HG03039 (cell line): ENCODE measurements around the gene ZNF594.
"Not testable (repeated sequence)": the region's sequence is repeated elsewhere in the genome, so short reads cannot be mapped to it uniquely, and the experiment has no call there.

Source experiments
- ATAC-seq: cut with Tn5 transposase; IDR thresholded peaks from one replicate; pipeline ENCODE4 v1.9.1; 2021; ENCODE audit warnings: mild to moderate bottlenecking, moderate library complexity; ENCODE audit not compliant: unreplicated experiment

The ZNF594 gene

DNA sequence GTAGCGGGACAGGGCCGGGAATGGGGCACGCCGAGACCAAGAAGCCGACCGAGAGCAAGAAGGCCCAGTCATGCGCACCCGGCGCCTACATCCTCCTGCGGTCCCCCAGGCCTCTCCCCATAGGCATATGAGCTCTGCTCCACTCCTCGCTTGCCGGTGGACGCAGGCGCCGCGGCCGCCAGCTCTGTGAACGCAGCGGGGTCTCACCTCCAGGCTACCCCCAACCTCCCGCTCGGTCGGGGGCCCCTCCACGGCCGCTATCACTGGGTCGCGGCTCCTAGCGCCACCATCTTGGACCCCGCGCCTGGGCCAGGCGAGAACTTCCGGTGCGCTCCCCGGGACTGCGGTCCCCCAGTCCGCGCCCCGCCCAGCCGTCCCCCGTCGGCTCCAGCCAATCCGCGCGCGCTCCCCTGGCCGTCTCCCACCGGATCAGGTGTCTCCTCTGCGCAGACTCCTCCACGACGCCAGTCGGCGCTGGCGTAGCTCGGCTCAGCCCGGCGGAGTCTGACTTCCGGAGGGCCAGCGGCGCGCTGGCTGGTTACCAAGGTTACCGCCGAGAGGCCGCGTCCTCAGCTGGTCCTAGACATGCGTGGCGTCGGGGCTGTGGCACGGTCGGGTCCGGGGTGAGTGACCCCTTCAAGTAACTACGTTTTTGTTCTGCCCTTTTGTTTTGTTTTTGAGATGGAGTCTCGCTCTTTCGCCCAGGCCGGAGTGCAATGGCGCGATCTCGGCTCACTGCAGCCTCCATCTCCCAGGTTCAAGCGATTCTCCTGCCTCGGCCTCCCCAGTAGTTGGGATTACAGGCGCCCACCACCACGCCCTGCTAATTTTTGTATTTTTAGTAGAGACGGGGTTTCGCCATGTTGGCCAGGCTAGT, at the start of gene ZNF594:
Gene ZNF594, minus strand, starts transcription at position 328 of the 877 bp plus-strand sequence. CDS start 7,612 bp downstream, outside the sequence.
- ATAC-seq: peak; percentile 96

DNA sequence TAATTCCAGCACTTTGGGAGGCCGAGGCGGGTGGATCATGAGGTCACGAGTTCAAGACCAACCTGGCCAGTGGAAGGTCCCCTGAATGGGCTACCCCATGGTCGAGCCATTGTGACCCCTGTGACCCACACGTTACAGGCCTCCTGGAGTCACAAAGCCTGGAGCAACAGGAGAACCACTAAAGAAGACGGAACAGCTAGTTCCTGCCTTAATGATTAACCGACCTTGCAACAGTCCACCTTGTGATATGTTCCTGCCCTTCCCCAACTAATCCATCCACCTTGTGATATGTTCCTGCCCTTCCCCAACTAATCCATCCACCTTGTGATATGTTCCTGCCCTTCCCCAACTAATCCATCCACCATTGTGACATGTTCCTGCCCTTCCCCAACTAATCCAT, 48.1 kb upstream of the ZNF594 start:
- ATAC-seq: not testable (repeated sequence)

DNA sequence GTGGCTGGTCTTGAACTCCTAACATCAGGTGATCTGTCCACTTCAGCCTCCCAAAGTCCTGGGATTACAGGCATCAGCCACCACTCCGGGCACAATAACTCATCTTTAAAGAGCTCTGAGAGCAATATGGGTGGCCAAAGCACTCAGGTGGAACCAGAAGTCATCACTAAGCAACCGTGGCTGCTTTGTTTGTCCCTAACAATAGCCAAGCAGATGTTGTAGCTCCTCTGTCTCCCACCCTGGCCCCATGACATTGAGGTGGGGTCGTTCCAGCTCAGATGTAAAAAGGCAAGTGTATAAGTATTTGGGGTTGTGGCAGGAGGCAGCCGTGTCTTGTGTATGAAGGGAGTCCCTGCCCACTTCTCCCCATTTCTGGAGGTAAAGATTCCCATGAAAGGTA, 46.7 kb upstream of the ZNF594 start:
- no peak for ATAC-seq

DNA sequence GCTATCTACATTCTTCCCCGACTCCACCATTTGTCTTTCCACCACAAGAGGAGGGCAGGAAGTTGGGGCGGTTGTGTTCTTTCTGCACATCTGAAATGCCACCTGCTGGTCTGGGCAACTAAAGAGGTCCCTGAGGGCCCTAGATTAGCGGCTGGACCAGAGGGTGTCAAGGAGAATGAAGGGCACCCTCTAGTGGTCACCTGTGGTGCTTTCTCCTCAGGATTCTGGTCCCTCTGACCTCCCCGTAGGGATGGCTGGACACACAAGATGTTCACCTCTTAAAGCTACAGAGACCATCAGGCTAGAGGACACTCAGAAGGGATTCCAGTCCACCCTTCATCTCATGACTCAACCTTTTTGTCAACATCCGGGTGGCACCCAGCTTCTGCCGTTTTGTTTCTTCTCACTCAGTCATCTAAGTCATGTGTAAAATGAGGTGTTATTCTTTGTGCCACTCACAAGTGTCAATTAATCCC, 45.9 kb upstream of the ZNF594 start:
- no peak for ATAC-seq

DNA sequence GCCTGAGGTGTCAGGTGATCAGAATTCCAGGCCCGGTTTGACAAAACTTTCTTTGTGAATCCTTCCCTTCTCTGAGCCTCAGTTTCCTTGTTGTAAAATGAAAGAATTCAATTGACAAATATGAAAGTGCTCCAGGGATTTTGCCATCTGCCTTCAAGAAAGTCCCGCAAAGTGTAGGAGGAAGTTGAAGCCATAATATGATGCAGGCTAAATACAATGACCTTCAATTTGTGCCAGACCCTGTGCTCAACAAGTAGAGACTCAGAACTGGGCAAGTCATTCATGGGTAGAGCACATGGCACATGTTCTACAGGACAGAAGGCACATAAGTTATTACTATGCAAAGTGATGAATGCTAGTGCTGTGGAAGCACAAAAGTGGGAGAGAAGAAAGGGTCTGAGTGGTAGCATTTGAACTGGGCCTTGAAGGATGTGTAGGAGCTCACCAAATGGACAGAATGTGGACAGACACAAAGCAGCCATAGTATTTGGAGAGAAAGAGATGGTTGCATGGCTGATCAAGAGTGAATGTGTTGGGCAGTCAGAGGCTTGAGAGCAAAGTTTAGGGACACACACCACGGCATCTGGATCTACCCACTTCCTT, 45.4 kb upstream of the ZNF594 start:
- no peak for ATAC-seq

DNA sequence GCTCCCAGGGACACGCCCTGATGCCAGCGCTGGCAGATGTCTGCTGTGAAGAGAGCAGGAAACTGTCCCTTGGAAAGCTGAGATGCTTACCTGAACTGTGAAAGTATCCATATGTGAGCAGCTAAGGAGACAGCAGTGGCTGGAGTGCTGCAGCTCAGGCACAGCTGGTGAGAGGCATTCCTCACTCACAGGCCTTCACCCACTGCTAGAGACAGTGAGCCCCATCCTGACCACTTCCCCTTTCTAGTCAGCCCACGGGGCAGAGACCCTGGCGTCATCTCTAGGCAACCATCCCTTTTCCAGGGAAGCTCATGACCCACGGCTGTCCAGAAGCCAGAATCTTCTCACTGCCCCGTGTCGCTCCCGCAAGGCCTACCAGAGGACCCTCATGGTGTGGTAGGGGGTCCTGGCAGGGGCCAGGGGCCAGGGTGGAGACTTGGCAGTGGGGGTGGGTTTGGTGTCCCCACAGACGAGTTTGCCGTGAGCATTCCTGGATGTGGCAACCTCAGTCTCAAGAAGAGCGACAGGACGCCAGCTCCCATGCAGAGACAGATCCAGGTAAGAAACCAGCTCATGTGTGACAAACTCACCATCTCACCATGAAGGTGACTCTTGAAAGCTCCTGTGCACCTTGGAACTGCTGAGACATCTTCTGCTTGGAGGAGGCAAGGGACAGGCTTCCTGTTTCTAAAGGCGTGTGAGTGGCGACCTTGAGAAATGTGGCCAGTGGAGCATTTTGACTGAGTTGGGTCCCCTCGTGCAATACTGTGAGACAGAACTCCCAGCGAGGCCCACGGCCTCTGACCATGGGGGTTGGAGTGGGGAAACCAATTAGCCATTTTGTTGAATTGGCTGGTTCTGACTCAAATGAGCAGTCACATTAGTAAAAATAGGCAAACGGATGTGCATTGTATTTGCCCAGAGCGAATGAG, 43.2 kb upstream of the ZNF594 start, which contains the start of gene SCIMP:
Gene SCIMP, minus strand, starts transcription at position 216 of the 932 bp plus-strand sequence. Its CDS starts 105 bp downstream, at position 111.
- ATAC-seq: peak; percentile 45

DNA sequence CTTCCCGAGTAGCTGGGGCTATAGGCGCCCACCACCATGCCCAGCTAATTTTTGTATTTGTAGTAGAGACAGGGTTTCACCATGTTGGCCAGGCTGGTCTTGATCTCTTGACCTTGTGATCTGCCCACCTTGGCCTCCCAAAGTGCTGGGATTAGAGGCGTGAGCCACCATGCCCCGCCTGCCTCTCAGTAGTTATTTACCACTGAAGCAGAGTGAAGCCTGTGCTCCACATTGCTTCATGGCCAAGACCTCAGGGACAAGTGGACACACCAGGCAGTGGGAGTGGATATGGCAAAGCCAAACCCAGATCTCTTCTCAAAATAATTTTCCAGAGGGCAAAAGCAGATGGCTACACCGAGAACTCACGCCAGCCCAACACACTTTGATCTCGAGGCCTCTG, 41.8 kb upstream of the ZNF594 start:
- not testable (repeated sequence) for ATAC-seq

DNA sequence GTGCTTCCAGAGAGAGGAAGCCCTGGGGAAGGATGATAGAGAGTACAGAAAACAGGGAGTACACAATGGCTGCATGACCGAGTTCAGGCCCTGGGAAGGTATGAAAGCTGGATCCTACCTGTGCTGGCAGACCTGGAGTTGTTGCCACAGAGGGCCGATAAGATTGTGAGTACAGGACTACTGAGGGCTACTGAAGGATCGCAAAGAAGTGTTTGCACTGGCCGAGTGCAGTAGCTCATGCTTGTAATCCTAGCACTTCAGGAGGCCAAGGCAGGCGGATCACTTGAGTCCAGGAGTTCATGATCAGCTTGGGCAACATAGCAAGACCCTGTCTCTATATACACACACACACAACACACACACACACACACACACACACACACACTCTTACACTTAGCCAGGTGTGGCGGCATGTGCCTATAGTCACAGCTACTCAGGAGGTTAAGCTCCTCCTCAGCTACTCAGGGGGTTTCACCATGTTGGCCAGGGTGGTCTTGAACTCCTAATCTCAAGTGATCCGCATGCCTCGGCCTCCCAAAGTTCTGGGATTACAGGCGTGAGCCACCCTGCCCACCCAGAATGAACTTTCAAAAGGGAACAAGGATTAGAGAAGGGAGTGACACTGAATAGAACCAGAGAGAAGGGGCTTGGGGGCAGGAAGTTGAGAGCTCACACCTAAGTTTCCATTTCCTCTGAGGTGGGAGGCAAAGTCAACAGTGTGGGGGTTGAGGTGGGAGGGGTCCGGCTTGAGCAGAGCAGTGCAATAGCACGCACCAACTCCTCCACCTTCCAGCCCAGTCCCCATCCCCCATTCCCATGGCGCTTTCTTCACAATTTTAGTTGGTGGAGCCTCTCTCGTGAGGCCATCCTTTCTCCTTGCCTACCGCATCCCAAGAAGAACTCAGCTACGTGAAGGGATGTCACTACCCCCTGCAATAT, 35.5 kb upstream of the ZNF594 start:
- ATAC-seq: no peak

DNA sequence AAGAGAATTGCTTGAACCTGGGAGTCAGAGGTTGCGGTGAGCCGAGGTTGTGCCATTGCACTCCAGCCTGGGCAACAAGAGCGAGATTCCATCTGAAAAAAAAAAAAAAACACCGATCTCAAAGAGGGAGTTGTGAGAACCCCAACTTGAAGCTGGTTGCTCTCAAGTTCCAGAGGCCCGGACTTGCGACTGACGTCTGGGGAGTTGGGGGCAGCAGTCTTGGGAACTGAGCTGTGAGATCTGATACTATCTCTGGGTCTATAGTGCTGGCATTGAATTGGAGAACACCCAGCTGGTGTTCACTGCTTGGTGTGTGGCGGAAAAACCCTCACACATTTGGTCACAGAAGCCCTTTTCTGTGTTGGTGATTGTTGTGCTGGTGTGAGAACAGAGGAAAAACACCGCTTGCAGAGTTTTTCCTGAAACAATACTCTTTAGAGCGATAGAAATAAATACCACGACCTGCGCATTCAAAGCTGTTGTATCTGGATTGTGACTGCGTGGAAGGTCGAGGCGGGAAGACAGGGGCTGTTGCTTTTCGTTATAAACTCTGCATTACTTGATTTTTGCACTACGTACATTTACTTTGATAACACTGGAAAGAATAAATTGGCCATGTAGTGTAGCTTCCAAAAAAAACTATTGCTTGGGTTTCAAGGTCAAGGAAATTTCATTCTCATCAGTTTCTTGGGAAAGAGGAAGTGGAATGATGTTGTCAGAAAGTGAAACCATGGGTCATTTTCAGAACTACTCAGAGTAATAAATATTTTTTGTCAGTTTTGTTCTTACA, 34.2 kb upstream of the ZNF594 start:
- ATAC-seq: no peak

DNA sequence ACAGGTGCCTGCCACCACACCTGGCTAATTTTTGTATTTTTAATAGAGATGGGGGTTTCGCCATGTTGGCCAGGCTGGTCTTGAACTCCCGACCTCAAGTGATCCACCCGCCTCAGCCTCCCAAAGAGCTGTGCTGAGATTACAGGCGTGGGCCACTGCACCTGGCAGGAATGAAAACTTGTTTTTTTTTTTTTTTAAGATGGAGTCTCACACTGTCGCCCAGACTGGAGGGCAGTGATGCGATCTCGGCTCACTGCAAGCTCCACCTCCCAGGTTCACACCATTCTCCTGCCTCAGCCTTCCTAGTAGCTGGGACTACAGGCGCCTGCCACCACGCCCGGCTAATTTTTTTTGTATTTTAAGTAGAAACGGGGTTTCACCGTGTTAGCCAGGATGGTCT, 30.2 kb upstream of the ZNF594 start:
- not testable (repeated sequence) for ATAC-seq

DNA sequence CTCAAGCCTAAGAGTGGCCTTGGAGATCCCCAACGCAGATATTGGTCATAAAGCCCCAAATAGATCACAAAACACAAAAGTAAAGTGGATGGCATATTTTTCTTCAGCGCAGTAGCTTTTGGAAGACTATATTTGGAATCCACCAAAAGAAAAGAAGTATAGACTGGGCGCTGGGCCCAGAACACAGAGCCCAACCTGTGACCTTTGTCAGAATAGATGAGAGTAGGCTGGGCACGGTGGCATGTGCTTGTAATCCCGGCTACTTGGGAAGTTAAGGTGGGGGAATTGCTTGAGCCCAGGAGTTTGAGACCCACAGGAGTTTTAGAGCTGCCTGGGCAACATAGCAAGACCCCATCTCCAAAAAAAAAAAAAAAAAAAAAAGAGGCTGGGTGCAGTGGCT, 28.4 kb upstream of the ZNF594 start:
- ATAC-seq: no peak

DNA sequence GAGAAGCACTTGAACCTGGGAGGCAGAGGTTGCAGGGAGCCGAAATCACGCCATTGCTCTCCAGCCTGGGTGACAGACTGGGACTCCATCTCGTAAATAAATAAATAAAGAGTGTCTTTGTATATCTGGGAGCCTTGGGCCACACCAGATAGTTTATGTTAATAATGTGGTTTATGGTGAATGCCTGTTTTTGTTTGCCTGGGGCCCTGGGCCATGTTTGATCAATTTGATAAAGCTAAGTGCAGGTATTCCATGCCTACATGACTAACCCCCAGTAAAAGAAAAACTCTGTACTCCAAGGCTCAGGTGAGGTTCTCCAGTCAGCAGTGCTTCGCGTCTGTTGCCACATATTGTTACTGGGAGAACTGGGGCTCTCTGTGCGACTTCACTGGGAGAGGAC, 27.9 kb upstream of the ZNF594 start:
- ATAC-seq: no peak

DNA sequence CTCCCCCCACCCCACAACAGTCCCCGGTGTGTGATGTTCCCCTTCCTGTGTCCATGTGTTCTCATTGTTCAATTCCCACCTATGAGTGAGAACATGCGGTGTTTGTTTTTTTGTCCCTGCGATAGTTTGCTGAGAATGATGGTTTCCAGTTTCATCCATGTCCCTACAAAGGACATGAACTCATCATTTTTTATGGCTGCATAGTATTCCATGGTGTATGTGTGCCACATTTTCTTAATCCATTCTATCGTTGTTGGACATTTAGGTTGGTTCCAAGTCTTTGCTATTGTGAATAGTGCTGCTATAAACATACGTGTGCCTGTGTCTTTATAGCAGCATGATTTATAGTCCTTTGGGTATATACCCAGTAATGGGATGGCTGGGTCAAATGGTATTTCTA, 25.9 kb upstream of the ZNF594 start:
- ATAC-seq: not testable (repeated sequence)

DNA sequence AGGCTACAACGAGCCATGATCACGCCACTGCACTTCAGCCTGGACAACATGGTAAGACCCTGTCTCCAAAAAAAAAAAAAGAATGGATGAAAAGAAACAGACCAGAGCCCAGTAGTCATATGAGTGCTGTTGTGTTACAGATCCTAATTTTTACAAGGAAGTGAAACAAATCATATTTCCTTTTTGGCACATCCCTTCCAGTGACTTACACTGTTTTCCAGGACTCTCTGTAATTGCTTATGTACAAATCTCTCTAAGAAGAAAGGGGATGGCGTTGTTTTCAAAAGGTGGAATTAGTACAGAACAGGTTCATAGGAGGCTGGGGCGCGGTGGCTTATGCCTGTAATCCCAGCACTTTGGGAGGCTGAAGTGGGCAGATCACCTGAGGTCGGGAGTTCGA, 19.8 kb upstream of the ZNF594 start:
- ATAC-seq: no peak

DNA sequence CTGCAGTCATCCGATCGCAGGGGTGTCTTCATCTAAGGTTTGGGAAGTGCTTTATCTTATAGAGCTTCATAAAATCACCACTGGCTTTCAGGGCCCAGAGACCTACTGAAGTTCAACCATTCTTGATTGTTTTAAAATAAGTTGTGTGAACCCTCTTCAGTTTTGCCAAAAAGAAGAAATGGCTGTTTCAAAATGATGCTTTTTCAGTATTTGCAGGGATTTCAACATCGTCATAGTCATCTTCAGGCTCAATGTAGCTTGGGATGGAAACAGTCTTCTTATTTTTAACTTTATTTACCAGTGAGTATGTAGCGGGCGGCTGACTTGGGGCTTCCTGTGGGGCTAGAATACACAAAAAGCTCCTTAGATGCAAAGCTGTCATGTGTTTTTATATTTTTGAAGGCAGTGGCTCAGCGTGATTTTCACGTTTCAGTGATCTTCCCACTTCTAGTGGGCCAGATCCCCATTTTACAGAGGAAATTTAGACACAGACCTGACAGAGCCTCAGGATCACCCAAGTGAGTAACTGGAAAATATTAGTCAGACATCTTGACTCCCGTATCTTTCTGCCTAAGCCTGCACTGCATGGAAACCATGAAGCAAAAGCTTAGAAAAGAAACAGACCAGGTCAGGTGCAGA, 19.1 kb upstream of the ZNF594 start:
- no peak for ATAC-seq

DNA sequence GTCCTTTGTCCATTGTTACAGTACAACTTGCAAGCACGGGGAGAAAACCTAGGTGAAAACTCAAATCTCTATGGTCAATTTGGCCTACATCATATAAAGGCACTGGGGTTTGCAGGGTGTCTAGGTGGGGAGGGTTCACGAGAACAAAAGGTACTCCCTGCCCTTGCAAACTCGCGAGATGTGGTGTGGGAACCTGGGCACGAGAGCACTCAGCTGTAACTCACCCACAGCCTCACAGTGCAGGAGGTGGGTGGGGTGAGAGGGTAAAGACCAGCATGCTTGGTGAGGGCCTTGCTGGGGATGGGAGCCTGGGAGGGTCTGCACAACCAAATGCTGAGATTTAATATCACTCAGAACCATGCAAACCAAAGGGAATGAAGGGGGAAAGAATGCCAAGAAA, 18.4 kb upstream of the ZNF594 start:
- ATAC-seq: no peak

DNA sequence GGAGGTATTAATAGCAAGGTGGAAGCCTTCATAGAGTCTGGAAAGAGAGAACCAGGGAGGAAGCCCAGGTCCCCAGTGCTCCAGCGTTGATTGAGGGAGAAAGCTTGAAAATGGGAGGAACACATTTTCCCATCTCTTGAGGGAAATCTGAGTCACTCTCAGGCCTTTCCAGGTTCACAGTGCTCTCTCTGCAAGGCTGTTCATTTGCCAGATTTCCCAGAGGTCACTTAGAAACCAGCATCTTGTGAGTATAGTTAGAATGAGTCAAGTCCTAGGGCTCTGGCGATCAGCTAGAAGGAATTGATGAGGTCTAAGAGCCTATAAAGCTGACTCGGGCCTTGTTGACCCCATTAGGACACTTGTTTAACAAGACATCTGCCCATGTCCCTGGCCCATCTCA, 17.7 kb upstream of the ZNF594 start:
- ATAC-seq: no peak

DNA sequence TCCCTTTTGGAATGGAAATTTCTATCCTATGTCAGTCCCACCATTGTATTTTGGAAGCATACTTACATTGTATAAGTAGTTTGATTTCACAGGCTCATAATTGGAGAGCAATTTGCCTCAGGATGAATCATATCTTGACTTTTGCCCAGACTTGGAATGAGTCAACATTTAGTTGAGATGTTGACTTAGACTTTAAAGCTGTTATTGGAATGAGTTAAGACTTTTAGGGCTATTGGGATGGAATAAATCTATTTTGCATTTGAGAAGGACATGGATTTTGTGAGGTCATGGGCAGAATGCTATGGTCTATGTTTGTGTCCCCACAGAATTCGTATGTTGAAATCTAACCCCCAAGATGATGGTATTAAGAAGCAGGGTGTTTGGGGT, 12.2 kb upstream of the ZNF594 start:
- no peak for ATAC-seq
